Body of pancreas (tissue), 4 donors: ENCODE data around the gene VAPA. TPM values are rescaled to one million over a fixed set of nuclear protein-coding genes. Genes with fewer than 3 reads are reported as not detected.

Experiments used
- ATAC-seq: fragments of 150-250 bp; one replicate; pipeline ENCODE4 v1.9.1; 2016
- DNase-seq, 4 donors: peaks; one replicate each; pipeline ENCODE4 v3.0.0-alpha.2; 2019
- H3K27ac ChIP-seq, 4 donors: fragments of 200-600 bp; sonication (generic); 1 replicate in 3 of 4; 2 replicates in 1 of 4; pipeline versions ENCODE4 v1.5.1 to v1.6.1; 2016 to 2019; ENCODE audit warnings: mild to moderate bottlenecking in 1 of 4, mixed read lengths in 1 of 4, moderate library complexity in 1 of 4
- H3K27me3 ChIP-seq, 2 donors: fragments of 200-600 bp; sonication (generic); one replicate each; pipeline ENCODE4 v1.6.0; 2016; ENCODE audit warnings: mild to moderate bottlenecking in 1 of 2
- H3K36me3 ChIP-seq, 2 donors: fragments of 200-600 bp; sonication (generic); replicated peaks in 1 of 2; 2 replicates each; pipeline ENCODE4 v1.5.1; 2016; ENCODE audit warnings: low read depth in 2 of 2; ENCODE audit not compliant: insufficient read depth in 1 of 2
- H3K4me1 ChIP-seq: fragments of 200-600 bp; sonication (generic); one replicate; pipeline ENCODE4 v1.6.0; 2016
- H3K4me3 ChIP-seq, 2 donors: fragments of 200-600 bp; sonication (generic); 1 replicate in 1 of 2; 2 replicates in 1 of 2; pipeline ENCODE4 v1.5.1; 2016 to 2019
- H3K9me3 ChIP-seq, 3 donors: fragments of 200-600 bp; sonication (generic); 1 replicate in 2 of 3; 2 replicates in 1 of 3; pipeline ENCODE4 v1.5.1; 2016
- CTCF ChIP-seq, 7 experiments: fragments of 450-650 bp in 4 of 7; fragments of 200-600 bp in 3 of 7; sonication (generic) in 3 of 7; IDR thresholded peaks; one replicate each; pipeline ENCODE4 v1.5.1; 2016 to 2019; ENCODE audit warnings: antibody characterized with exemption in 7 of 7
- POLR2A ChIP-seq, 3 donors: fragments of 450-650 bp; IDR thresholded peaks; one replicate each; pipeline ENCODE4 v1.6.1; 2016; ENCODE audit warnings: antibody characterized with exemption in 3 of 3, mild to moderate bottlenecking in 2 of 3
- WGBS, 2 donors: methylation state at CpG; one replicate each; pipeline ENCODE4 v1.1.5; 2017; 5-methylcytosine and 5-hydroxymethylcytosine counted together
- intact Hi-C: fragments of 100-400 bp; cut with DNase I; formaldehyde crosslinking; loops from one replicate; pipeline ENCODE4 v1.15.1; 2023
- total RNA-seq, 2 donors: library from RNA; depleted of rRNA; stranded (reverse); fragments of >200 nt; gene quantifications; one replicate each; pipeline ENCODE4 v1.1.0, GENCODE V29; 2016

VAPA gene
- total RNA-seq, 2 donors from 2014 or later: 58.7 to 113 TPM

GRCh38 chr18:9922592-9923311, 8.9 kb downstream of the VAPA start:
- Histone ChIP-seq H3K36me3 (no peaks in the 10 kb centered on the region), H3K27me3 (no peaks in the 10 kb centered on the region), H3K27ac (peak overlapping the region in 1 of 4 donors; percentile 19), H3K9me3 (no peaks in the 10 kb centered on the region), H3K4me1 (peaks cover 92% of the 10 kb centered on the region), H3K4me3 (no peak overlapping the region)
- no peak for TF ChIP-seq POLR2A (IDR thresholded peaks at IDR 0.05)
- ATAC-seq: no peak
- DNase-seq: no peak
- 37% methylated on average over 4 of the region's 4 CpGs for WGBS, 2 donors
- intact Hi-C loops: no loop called here

- intact Hi-C loops: no loop called here
- no peak for ATAC-seq
- Histone ChIP-seq H3K36me3 (no peaks in the 10 kb centered on the region), H3K27me3 (no peaks in the 10 kb centered on the region), H3K4me3 (no peak overlapping the region), H3K27ac (no peak overlapping the region), H3K9me3 (no peaks in the 10 kb centered on the region), H3K4me1 (peaks cover 92% of the 10 kb centered on the region)
- DNase-seq: no peak
- WGBS, 2 donors: 33 to 34% methylated on average over 4 of the region's 4 CpGs
- TF ChIP-seq CTCF (IDR thresholded peaks at IDR 0.05): no peak
- no peak for TF ChIP-seq POLR2A (IDR thresholded peaks at IDR 0.05)
Measured at GRCh38 chr18:9924371-9924943, 10.6 kb downstream of the VAPA start.

- no peaks in the 10 kb centered on the region for H3K9me3 ChIP-seq
- peak; percentile 53 for ATAC-seq
- no peaks in the 10 kb centered on the region for H3K27me3 ChIP-seq
- 58 to 59% methylated on average over 1 of the region's 1 CpG for WGBS, 2 donors
- H3K4me3 ChIP-seq: no peak overlapping the region
- TF ChIP-seq POLR2A (IDR thresholded peaks at IDR 0.05) (no peak), CTCF (IDR thresholded peaks at IDR 0.05) (no peak)
- H3K4me1 ChIP-seq: peaks cover 87% of the 10 kb centered on the region
- H3K27ac ChIP-seq: peak overlapping the region in 1 of 4 donors; percentile 39
- DNase-seq: no peak
- intact Hi-C loops: no loop called here
- no peaks in the 10 kb centered on the region for H3K36me3 ChIP-seq
Measured at GRCh38 chr18:9925369-9925768, 11.6 kb downstream of the VAPA start.

- 27 to 40% methylated on average over 4 of the region's 4 CpGs for WGBS, 2 donors
- Histone ChIP-seq H3K36me3 (no peaks in the 10 kb centered on the region), H3K4me3 (no peak overlapping the region), H3K27me3 (no peaks in the 10 kb centered on the region), H3K9me3 (no peaks in the 10 kb centered on the region), H3K27ac (peak overlapping the region in 1 of 4 donors; percentile 39), H3K4me1 (peaks cover 87% of the 10 kb centered on the region)
- no peak for TF ChIP-seq POLR2A (IDR thresholded peaks at IDR 0.05)
- no peak for TF ChIP-seq CTCF (IDR thresholded peaks at IDR 0.05)
- ATAC-seq (no peak), DNase-seq (no peak)
- intact Hi-C loops: no loop called here
Measured at GRCh38 chr18:9925795-9926194, 12.0 kb downstream of the VAPA start.

GRCh38 chr18:9926223-9926894, 12.5 kb downstream of the VAPA start:
- peak overlapping the region in 2 of 4 donors; percentile 19 to 39 for H3K27ac ChIP-seq
- intact Hi-C loops: no loop called here

More at GRCh38 chr18:9926223-9926894, 12.5 kb downstream of the VAPA start:
- TF ChIP-seq CTCF (IDR thresholded peaks at IDR 0.05) (no peak), POLR2A (IDR thresholded peaks at IDR 0.05) (no peak)
- WGBS, 2 donors: 37 to 46% methylated on average over 2 of the region's 2 CpGs
- no peaks in the 10 kb centered on the region for H3K9me3 ChIP-seq
- H3K27me3 ChIP-seq: no peaks in the 10 kb centered on the region
- H3K4me1 ChIP-seq: peaks cover 87% of the 10 kb centered on the region
- no peaks in the 10 kb centered on the region for H3K36me3 ChIP-seq
- no peak overlapping the region for H3K4me3 ChIP-seq
- DNase-seq (no peak), ATAC-seq (no peak)
